HG02763 (cell line): ENCODE results near the gene ZSCAN9.
A peak's percentile ranks its signal among the peaks of the same experiment; 100 is the strongest.

Experiments used
- ATAC-seq: cut with Tn5 transposase; IDR thresholded peaks from one replicate; pipeline ENCODE4 v1.9.1; 2021; ENCODE audit warnings: mild to moderate bottlenecking, moderate library complexity; ENCODE audit not compliant: unreplicated experiment

ZSCAN9 gene

DNA sequence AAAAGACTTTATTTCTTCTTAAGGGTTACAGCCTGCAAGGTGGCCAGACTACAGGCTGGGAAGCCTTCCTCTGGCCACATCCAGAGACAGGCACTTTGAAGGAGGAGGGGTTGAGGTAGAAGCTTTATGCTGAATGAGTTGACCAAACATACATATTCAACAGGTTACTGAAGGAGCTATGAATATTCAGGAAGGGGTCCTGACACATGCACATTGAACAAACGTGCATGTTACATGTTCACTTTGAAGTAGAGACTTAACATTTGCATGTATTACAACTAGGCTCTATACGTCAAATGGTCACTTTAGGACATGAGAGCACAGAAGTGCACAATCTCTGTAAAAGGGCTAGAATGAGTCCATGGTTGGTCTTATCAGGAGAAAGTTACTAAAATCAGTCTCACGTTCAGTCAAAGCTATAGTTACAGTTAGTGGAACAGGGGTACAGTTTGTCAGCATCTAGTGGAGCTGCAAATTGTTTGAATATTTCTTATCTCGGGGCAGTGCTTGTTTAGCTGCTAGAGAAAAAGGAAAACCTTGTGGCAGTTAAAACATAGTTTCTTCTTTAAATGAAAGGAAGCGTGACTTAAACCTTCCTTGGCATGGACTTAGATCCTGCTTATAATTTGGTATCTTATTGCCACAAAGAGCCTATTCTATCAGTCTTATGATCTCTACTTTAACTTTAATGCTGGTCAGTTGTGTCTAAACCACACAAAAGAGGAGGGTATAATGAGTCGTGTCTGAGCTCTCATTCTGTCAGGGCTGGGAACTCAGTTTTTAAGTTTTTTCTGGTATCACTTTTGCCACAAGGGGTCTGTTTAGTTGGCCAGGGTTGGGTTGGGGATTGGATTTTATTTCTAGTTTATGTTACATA lies 4.6 kb upstream of the ZSCAN9 start:
- no peak for ATAC-seq

DNA sequence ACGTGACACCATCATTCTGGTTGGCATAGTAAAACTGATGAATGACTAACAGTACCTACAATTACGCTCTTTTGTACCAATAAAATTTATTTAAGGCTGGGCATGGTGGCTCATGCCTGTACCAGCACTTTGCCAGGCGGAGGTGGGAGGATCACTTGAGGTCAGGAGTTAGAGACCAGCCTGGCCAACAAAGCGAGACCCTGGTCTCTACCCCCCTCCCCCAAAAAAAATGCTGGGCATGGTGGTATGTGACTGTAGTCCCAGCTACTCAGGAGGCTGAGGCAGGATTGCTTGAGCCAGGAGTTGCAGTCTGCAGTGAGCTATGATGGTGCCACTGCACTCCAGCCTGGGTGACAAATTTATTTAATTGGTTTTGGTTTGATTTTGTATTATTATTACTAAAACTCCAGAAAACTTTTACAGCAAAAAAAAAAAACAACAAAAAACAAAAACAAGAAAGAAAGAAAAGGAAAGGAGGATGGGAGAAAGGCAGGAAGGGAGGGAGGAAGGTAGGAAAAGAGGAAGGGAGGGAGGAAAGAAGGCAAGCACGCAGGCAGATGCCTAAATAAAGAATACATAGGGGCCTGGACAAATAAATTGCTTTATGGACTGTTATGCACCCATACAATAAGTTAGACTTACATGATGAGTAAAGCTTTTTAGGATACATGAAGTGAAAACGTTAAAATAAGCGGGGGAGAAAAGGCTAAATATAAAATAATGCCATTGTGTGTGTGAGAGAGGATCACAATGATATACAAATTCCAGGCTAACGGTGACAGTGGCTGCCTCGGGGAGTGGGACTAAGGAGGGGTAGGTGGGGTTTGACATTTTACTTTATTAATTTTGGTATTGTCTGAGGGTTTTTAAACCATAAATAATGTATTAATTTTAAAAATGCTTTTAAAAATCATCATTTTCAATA lies 682 bp upstream of the ZSCAN9 start:
- ATAC-seq = no peak

- no peak for ATAC-seq
Measured at GRCh38 chr6:28226460-28226859, 1.4 kb downstream of the ZSCAN9 start.

GRCh38 chr6:28232785-28233184 lies 7.7 kb downstream of the ZSCAN9 start:
- ATAC-seq = no peak

DNA sequence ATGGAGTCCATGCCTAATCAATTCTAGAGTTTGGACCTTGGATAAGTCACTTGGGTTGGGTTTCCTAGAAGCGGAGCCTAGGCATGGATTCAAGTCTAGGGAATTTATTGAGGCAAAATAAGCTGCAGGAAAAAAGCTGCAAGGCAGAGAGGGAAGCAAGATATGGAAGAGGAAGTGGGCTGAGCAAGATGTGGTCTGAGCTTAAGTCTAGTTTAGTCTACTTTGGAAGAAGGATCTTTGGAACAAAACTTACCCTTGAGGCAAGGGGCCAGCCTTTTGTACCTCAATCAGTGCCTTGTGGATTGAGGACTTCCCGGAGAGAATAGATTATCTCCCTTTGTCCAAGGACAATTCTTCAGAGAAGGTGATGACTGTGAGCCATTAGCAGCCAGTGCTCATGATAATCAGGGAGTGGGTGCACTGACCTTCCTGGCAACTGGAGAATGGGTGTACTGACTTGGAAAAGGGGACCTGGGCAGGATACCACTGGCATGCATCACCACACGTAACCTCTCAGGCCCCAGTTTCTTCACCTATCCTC lies 10.9 kb downstream of the ZSCAN9 start:
- ATAC-seq = no peak

DNA sequence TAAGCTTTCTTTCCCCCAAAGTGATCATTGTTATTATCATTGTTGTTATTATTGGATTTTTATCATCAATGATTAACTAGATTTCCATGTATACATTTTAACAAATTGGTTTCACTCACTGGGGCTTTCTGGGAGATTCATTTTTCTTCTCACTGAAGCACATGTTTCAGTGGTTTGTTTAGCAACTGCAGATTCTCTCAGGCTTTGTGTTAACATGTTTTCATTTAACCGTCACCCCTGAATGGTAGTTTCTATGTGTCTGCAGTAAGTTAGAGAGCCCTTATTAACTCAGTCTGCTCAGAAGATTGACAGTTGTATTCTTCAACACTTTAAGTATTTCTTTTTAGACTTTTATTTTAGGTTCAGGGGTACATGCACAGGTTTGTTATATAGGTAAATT lies 14.6 kb downstream of the ZSCAN9 start:
- ATAC-seq = no peak

DNA sequence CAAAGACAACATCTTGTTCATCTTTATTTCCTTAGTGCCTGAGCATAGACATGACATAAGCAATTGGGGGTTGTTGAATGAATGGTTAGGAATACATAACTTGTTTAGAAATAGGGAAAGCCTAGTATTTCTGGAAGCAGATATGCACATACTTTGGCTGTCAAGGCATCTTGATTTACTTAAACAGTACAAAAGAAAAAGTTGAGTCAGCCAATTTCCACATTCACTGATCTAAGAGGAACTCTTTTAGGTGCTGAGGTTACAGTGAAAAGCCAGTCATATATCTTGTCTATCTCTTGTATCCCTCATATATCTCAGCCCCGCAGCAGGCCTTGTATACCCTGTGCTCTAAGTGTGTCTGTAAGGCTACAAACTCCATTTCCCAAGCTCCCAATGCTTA lies 15.4 kb downstream of the ZSCAN9 start:
- ATAC-seq = no peak

DNA sequence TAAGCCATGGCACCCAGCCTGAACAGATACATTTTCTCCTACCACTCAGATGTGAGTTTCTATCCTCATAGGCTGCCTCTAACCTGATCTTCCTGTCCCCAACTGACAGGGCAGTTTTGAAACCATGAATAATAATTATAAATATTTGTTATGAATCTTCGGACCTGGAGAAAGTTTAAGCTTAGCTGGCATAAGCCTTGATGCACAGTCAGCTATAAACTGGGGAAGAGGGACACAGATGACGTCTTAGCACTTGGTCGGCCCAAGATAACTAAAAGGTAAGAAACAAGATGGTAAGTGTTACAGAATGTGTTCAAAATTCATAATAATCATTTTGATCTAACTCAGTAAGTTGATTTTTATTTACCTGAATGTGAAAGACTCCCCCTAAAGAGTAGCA lies 18.9 kb downstream of the ZSCAN9 start:
- ATAC-seq = no peak

DNA sequence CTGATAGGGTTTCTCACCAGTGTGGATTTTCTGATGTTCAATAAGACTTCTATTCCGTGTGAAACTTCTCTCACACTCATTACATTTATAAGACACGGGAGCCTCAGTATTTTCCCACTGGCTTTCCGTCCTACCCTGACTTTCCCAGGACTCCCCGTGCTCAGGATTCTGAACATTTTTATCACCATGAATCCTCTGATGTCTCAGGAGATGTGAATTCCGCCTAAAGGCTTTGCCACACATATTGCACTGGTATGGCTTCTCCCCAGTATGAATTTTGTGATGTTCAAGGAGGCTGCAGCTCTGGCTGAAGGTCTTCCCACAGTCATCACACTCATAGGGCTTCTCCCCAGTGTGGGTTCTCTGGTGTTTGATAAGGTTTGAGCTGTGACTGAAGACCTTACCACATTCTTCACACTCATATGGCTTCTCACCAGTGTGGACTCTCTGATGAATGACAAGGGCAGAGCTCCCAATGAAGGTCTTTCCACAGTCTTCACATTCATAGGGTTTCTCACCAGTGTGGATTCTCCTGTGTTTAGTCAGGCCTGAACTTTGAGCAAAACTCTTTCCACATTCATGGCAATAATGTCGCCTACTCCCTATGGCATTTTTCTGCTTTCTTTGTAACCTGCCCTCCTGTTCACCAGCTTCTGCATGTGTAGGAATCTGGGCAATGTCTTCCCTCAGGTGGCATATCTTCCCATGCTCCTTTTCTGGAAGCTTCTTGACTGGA lies 20.3 kb downstream of the ZSCAN9 start:
- no peak for ATAC-seq

DNA sequence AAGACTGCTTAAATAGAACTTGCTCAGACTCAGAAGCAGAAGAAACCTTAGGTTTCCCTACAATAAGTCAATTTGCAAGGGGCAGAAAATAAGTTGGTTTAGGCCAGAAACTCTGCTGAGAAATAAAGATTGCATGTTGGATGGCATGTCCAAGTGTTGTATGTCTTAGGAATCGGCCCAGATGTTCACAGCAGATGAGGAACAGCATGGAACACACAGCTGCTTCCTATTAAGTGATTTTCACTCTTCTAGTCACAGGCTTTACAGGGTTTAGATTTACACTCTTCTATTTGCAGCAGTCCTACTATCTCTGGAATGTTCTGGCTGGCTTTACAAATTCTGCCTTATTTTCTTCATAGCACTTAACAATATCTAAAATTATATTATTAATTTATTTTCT lies 23.8 kb downstream of the ZSCAN9 start:
- ATAC-seq = no peak

- ATAC-seq = no peak
Measured at GRCh38 chr6:28250747-28251146, 25.7 kb downstream of the ZSCAN9 start.

DNA sequence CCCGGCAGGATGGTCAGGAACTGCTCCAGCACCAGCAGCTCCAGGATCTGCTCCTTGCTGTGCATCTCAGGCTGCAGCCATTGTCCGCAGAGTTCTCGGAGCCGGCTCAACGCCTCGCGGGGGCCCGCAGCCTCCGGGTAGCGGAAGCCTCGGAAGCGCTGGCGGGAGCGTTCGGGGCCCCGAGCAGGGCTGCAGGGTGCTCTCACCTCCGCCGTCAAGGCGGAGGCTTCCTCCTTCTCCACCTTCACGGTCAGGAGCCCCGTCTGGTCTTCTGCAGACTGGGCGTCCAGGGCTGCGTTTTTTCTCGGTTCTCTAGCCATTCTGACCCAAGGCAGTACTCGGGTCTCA lies 26.6 kb downstream of the ZSCAN9 start:
- ATAC-seq = peak; percentile 16

DNA sequence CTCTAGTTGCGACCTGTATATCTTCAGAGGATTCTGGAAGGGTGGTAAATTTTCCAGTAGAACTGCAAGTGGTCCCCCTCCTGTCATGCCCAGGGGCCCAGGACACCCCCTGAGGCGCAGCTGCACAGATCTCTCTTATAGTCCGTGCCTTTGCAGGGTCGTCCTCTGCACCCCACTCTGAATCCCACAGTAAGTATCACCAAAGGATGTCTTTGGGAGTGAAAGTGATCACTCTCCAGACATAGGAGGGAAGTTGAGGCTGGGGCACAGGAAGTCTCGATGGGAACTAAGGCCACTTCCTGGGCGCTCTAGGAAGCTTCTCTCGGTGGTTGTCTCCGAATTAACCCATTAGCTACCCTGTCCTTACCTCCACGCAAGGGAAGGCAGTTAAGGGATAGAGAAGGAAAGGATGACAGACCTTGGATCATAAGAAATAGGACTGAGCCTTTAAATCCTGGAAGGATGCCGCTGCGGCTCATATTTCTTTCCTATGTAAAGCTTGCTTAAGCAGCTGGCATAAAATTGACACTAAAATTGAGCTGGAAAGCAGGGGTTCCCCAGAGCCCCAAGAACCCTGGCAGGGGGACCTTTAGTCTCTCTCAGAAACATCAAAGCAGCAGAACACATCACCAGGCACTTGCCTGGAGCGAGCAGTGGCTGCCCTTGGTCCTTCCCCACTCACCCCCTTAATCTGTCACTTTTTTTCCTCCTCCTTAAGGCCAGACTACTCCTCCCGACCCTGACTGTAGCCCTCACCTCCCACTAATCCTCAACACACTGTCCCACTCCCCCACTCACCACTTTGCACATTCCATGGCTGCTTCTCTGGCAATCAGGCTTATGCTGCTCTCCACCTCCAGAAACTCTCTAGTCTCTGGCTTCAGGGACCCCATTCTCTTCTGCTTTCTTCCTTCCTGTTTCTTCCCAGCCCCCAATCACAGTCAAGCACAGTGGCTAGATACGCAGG lies 27.2 kb downstream of the ZSCAN9 start, which contains the start of gene ZKSCAN4:
TSS of gene ZKSCAN4 (minus strand) at position 261 of the 967 bp plus-strand sequence. CDS start 289 bp downstream, outside the sequence.
- ATAC-seq = peak; percentile 81

DNA sequence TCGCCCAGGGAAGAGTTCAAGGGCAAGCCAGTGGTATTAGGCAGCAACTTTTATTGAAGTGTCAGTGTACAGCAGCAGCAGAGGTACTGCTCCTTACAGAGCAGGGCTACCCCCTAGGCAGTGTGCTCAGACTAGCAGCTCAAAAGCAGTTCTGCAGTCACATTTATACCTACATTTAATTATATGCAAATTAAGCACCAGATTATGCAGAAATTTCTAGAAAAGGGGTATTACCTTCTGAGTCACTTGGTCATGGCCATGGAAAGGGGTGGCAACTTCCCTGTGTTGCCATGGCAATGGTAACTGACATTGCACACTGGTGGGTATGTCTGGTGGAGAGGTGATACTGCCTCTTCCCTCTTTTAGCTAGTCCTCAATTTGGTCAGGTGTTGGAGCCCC lies 29.0 kb downstream of the ZSCAN9 start:
- ATAC-seq = no peak

DNA sequence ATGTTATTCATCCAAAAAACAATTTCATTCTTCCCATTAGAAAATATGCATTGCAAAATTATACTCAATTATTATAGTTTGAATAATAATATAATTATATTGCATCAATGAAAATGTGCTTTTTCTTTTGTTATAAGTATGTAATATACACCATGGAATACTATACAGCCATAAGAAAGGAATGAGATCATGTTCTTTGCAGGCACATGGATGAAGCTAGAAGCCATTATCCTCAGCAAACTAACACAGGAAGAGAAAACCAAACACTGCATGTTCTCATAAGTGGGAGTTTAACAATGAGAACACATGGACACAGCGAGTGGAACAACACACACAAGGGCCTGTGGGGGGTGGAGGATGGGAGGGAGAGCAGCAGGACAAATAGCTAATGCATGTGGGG lies 32.0 kb downstream of the ZSCAN9 start:
- ATAC-seq = no peak

DNA sequence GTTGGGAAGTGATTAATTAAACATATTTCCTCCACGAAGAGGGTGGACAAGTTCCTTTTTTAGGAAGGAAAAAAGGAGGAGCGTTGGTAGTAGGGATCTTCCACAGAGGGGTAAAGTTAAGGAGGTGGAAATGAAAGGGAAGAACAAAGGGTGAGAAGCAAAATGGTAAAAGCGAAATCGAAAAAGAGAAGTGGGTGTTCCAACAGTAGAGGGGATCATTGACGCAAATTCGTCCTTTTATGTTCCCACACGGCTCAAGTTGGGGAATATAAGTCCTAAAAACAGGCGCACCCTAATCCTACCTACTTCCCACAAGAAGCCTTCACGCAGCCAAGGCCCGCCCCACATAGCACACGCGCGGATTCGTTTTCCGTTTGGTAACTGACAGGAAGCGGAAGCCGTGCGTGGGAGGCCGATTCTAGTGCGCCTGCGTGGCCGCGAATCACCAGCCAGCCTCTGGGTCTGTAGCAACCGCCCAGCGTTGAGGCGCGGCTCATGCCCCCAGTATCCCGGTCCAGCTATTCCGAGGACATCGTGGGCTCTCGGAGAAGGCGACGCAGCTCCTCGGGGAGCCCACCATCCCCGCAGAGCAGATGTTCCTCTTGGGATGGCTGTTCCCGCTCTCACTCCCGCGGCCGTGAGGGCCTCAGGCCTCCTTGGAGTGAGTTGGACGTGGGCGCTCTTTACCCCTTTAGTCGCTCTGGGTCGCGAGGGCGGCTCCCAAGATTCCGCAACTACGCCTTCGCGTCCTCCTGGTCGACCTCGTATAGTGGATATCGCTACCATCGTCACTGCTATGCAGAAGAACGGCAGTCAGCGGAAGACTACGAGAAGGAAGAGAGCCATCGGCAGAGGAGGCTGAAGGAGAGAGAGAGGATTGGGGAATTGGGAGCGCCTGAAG lies 34.1 kb downstream of the ZSCAN9 start, which contains the start of gene NKAPL:
TSS of gene NKAPL (plus strand) at position 421 of the 901 bp plus-strand sequence. CDS start at position 496, 75 bp downstream.
- ATAC-seq = no peak

- ATAC-seq = no peak
Measured at GRCh38 chr6:28263922-28264321, 38.8 kb downstream of the ZSCAN9 start.

DNA sequence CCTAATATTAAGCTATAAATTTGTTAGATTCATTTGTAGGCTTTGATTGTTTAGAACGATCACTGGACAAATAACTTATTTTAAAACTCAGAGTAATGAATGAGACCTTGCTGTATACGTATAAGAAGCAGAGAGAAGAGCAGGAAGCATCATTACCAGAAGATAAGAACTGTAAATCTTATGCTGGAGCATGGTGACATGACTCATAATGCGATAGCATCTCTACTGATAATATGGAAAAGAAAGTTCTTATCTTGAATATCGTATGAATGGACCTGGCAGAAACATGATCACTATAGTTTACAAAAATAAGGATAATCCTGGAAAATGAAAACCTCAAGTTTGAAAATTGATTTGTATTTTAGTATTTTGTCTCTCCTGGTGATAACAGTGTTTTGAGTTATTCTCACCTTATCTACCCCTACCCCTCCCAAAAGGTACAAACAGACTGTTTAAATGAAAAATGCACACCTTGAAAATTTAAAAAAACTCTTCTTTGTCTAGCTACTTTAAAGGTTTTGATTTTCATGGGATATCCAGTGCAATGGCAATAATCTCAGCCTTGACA lies 39.8 kb downstream of the ZSCAN9 start:
- ATAC-seq = no peak
